ENCODE results near the gene KTN1. TPM values are rescaled to one million over a fixed set of nuclear protein-coding genes. Genes with fewer than 3 reads are reported as not detected.

KTN1 gene
- total RNA-seq, 1 donor from 2014 or later = 193 TPM

GRCh38 chr14:55556929-55557623, 22.9 kb upstream of the KTN1 start:
- no peak overlapping the region for H3K4me3 ChIP-seq (ENCODE audit: insufficient read depth, low read depth, low read length)
- H3K79me2 ChIP-seq (ENCODE audit: insufficient read depth, low read length) = no peaks in the 10 kb centered on the region
- H3K4me1 Mint-ChIP-seq (ENCODE audit: low read depth, unreplicated experiment) = peaks cover 7% of the 10 kb centered on the region
- H3K4me1 ChIP-seq (ENCODE audit: insufficient read depth, low read length) = peaks cover 7% of the 10 kb centered on the region
- no peak overlapping the region for H3K9ac ChIP-seq (ENCODE audit: low read length)
- H3K27me3 ChIP-seq (ENCODE audit: insufficient read depth, low read length) = no peaks in the 10 kb centered on the region
- no peaks in the 10 kb centered on the region for H3K9me3 Mint-ChIP-seq (ENCODE audit: unreplicated experiment)
- TF ChIP-seq CTCF (IDR thresholded peaks at IDR 0.05; ENCODE audit: insufficient read depth, low read depth, low read length) = no peak
- TF ChIP-seq EZH2 (IDR thresholded peaks at IDR 0.05; ENCODE audit: insufficient read depth, low read length) = no peak
- H4K20me1 ChIP-seq (ENCODE audit: insufficient read depth, low read length) = no peaks in the 10 kb centered on the region
- peaks cover 4% of the 10 kb centered on the region for H3K36me3 Mint-ChIP-seq (ENCODE audit: low read depth, unreplicated experiment)
- H3K27me3 Mint-ChIP-seq (ENCODE audit: low read depth, unreplicated experiment) = no peaks in the 10 kb centered on the region
- H3K27ac Mint-ChIP-seq (ENCODE audit: unreplicated experiment) = peak overlapping the region; percentile 23
- FAIRE-seq (peak; percentile 81), DNase-seq (ENCODE audit: low read depth) (peak; percentile 95)
- H3K4me3 Mint-ChIP-seq (ENCODE audit: unreplicated experiment) = peak overlapping the region; percentile 12
- peaks cover 4% of the 10 kb centered on the region for H3K9me3 ChIP-seq (ENCODE audit: insufficient read depth, low read depth, low read length)
- H2AFZ ChIP-seq (ENCODE audit: low read depth, low read length) = no peak overlapping the region
- no peak overlapping the region for H3K27ac ChIP-seq (ENCODE audit: low read depth, low read length)
- peak overlapping the region; percentile 42 for H3K4me2 ChIP-seq (ENCODE audit: low read length)
- H3K36me3 ChIP-seq (ENCODE audit: insufficient read depth, low read length) = no peaks in the 10 kb centered on the region

GRCh38 chr14:55562135-55562534, 17.9 kb upstream of the KTN1 start:
- Histone ChIP-seq H3K9me3 (ENCODE audit: insufficient read depth, low read depth, low read length) (no peaks in the 10 kb centered on the region), H3K4me3 (ENCODE audit: insufficient read depth, low read depth, low read length) (no peak overlapping the region), H3K4me1 (ENCODE audit: insufficient read depth, low read length) (peaks cover 4% of the 10 kb centered on the region), H3K4me2 (ENCODE audit: low read length) (no peak overlapping the region), H3K9ac (ENCODE audit: low read length) (no peak overlapping the region), H3K27me3 (ENCODE audit: insufficient read depth, low read length) (no peaks in the 10 kb centered on the region), H2AFZ (ENCODE audit: low read depth, low read length) (no peak overlapping the region), H3K36me3 (ENCODE audit: insufficient read depth, low read length) (no peaks in the 10 kb centered on the region), H3K79me2 (ENCODE audit: insufficient read depth, low read length) (no peaks in the 10 kb centered on the region), H4K20me1 (ENCODE audit: insufficient read depth, low read length) (no peaks in the 10 kb centered on the region), H3K27ac (ENCODE audit: low read depth, low read length) (no peak overlapping the region)
- no peak overlapping the region for H3K4me3 Mint-ChIP-seq (ENCODE audit: unreplicated experiment)
- H3K36me3 Mint-ChIP-seq (ENCODE audit: low read depth, unreplicated experiment) = peaks cover 2% of the 10 kb centered on the region
- TF ChIP-seq EZH2 (IDR thresholded peaks at IDR 0.05; ENCODE audit: insufficient read depth, low read length) (no peak), CTCF (IDR thresholded peaks at IDR 0.05; ENCODE audit: insufficient read depth, low read depth, low read length) (no peak)
- H3K27me3 Mint-ChIP-seq (ENCODE audit: low read depth, unreplicated experiment) = no peaks in the 10 kb centered on the region
- no peaks in the 10 kb centered on the region for H3K9me3 Mint-ChIP-seq (ENCODE audit: unreplicated experiment)
- no peak for DNase-seq (ENCODE audit: low read depth)
- H3K27ac Mint-ChIP-seq (ENCODE audit: unreplicated experiment) = no peak overlapping the region
- peaks cover 4% of the 10 kb centered on the region for H3K4me1 Mint-ChIP-seq (ENCODE audit: low read depth, unreplicated experiment)
- FAIRE-seq = no peak

GRCh38 chr14:55568618-55569017, 11.4 kb upstream of the KTN1 start:
- H3K79me2 ChIP-seq (ENCODE audit: insufficient read depth, low read length) = no peaks in the 10 kb centered on the region
- no peak overlapping the region for H2AFZ ChIP-seq (ENCODE audit: low read depth, low read length)
- no peaks in the 10 kb centered on the region for H3K9me3 ChIP-seq (ENCODE audit: insufficient read depth, low read depth, low read length)
- H3K9me3 Mint-ChIP-seq (ENCODE audit: unreplicated experiment) = no peaks in the 10 kb centered on the region
- H3K36me3 Mint-ChIP-seq (ENCODE audit: low read depth, unreplicated experiment) = no peaks in the 10 kb centered on the region
- H3K4me3 ChIP-seq (ENCODE audit: insufficient read depth, low read depth, low read length) = no peak overlapping the region
- no peak overlapping the region for H3K4me2 ChIP-seq (ENCODE audit: low read length)
- no peak for DNase-seq (ENCODE audit: low read depth)
- H4K20me1 ChIP-seq (ENCODE audit: insufficient read depth, low read length) = no peaks in the 10 kb centered on the region
- no peak overlapping the region for H3K4me3 Mint-ChIP-seq (ENCODE audit: unreplicated experiment)
- H3K27ac ChIP-seq (ENCODE audit: low read depth, low read length) = no peak overlapping the region
- no peaks in the 10 kb centered on the region for H3K4me1 ChIP-seq (ENCODE audit: insufficient read depth, low read length)
- H3K36me3 ChIP-seq (ENCODE audit: insufficient read depth, low read length) = no peaks in the 10 kb centered on the region
- no peak overlapping the region for H3K9ac ChIP-seq (ENCODE audit: low read length)
- H3K27me3 ChIP-seq (ENCODE audit: insufficient read depth, low read length) = no peaks in the 10 kb centered on the region
- TF ChIP-seq EZH2 (IDR thresholded peaks at IDR 0.05; ENCODE audit: insufficient read depth, low read length) = no peak
- no peak for TF ChIP-seq CTCF (IDR thresholded peaks at IDR 0.05; ENCODE audit: insufficient read depth, low read depth, low read length)
- H3K27me3 Mint-ChIP-seq (ENCODE audit: low read depth, unreplicated experiment) = no peaks in the 10 kb centered on the region
- H3K27ac Mint-ChIP-seq (ENCODE audit: unreplicated experiment) = no peak overlapping the region
- peaks cover 7% of the 10 kb centered on the region for H3K4me1 Mint-ChIP-seq (ENCODE audit: low read depth, unreplicated experiment)
- FAIRE-seq = no peak
